Keratinocyte (primary cell): ENCODE data around the gene MAPK14. TPM values are rescaled to one million over a fixed set of nuclear protein-coding genes. Genes with fewer than 3 reads are reported as not detected.
"Not testable (repeated sequence)": the region's sequence is repeated elsewhere in the genome, so short reads cannot be mapped to it uniquely, and the experiment has no call there.

Experiments
- DNase-seq: peaks from one replicate; pipeline ENCODE4 v3.0.0-alpha.2; 2011; ENCODE audit warnings: low read depth, missing footprints, low spot score
- FAIRE-seq: peaks from 2 replicates; lab custom pipeline; 2011; peaks lifted over from hg19 to GRCh38; lab: Jason Lieb, UNC
- H2AFZ ChIP-seq: 2 replicates; pipeline ENCODE4 v1.6.0; 2012; ENCODE audit warnings: low read length, control low read depth, inconsistent platforms; ENCODE audit not compliant: control insufficient read depth
- H3K27ac ChIP-seq: 2 replicates; pipeline ENCODE4 v1.5.1; 2011; ENCODE audit warnings: low read length; ENCODE audit not compliant: control insufficient read depth, insufficient read depth
- H3K27me3 ChIP-seq: 3 replicates; pipeline ENCODE4 v1.6.0; 2011; ENCODE audit warnings: low read length; ENCODE audit not compliant: control insufficient read depth, insufficient read depth; ENCODE audit errors: extremely low read depth
- H3K36me3 ChIP-seq, 2 experiments: 2 replicates in 1 of 2; 3 replicates in 1 of 2; pipeline ENCODE4 v1.5.1; 2011; ENCODE audit warnings: low read length in 2 of 2, mild to moderate bottlenecking in 1 of 2; ENCODE audit not compliant: control insufficient read depth in 2 of 2, insufficient read depth in 2 of 2; ENCODE audit errors: extremely low read depth in 1 of 2
- H3K4me1 ChIP-seq: 3 replicates; pipeline ENCODE4 v1.5.1; 2011; ENCODE audit warnings: low read length; ENCODE audit not compliant: control insufficient read depth, insufficient read depth; ENCODE audit errors: extremely low read depth
- H3K4me2 ChIP-seq: 3 replicates; pipeline ENCODE4 v1.6.0; 2011; ENCODE audit warnings: low read depth, low read length; ENCODE audit not compliant: control insufficient read depth, insufficient read depth; ENCODE audit errors: extremely low read depth
- H3K4me3 ChIP-seq, 3 experiments: fragments of 200-600 bp in 1 of 3; sonication (generic) in 1 of 3; 2 replicates in 2 of 3; 3 replicates in 1 of 3; pipeline ENCODE4 v1.5.1; 2011 to 2016; ENCODE audit warnings: low read length in 3 of 3, mild to moderate bottlenecking in 3 of 3, control low read depth in 2 of 3, inconsistent platforms in 1 of 3, low read depth in 1 of 3, mixed read lengths in 1 of 3, mixed run types in 1 of 3, moderate library complexity in 1 of 3; ENCODE audit not compliant: control insufficient read depth in 2 of 3, insufficient read depth in 2 of 3; ENCODE audit errors: extremely low read depth in 1 of 3
- H3K79me2 ChIP-seq: 2 replicates; pipeline ENCODE4 v1.6.0; 2012; ENCODE audit warnings: low read length; ENCODE audit not compliant: control insufficient read depth, insufficient read depth
- H3K9ac ChIP-seq: 3 replicates; pipeline ENCODE4 v1.6.0; 2011; ENCODE audit warnings: low read length; ENCODE audit not compliant: control insufficient read depth, insufficient read depth; ENCODE audit errors: extremely low read depth
- H3K9me1 ChIP-seq: 3 replicates; pipeline ENCODE4 v1.6.0; 2011; ENCODE audit warnings: low read length; ENCODE audit not compliant: control insufficient read depth, insufficient read depth; ENCODE audit errors: extremely low read depth
- H3K9me3 ChIP-seq: 2 replicates; pipeline ENCODE4 v1.5.1; 2012; ENCODE audit warnings: low read depth, low read length; ENCODE audit not compliant: control insufficient read depth
- H4K20me1 ChIP-seq: 3 replicates; pipeline ENCODE4 v1.6.0; 2011; ENCODE audit warnings: low read length; ENCODE audit not compliant: control insufficient read depth, insufficient read depth; ENCODE audit errors: extremely low read depth
- CTCF ChIP-seq, 3 experiments: IDR thresholded peaks in 1 of 3; conservative IDR thresholded peaks in 1 of 3; optimal IDR thresholded peaks in 1 of 3; 2 replicates in 2 of 3; 3 replicates in 1 of 3; pipeline versions ENCODE3 to v1.5.1; 2011; ENCODE audit warnings: low read length in 3 of 3, mild to moderate bottlenecking in 3 of 3, moderate library complexity in 2 of 3, control low read depth in 1 of 3, inconsistent platforms in 1 of 3; ENCODE audit not compliant: insufficient read depth in 2 of 3; ENCODE audit errors: extremely low read depth in 1 of 3
- EZH2 ChIP-seq: IDR thresholded peaks from one replicate; pipeline ENCODE4 v1.6.1; 2012; ENCODE audit warnings: inconsistent platforms, mild to moderate bottlenecking, low read length, moderate library complexity
- dilution Hi-C: fragments of 300-500 bp; cut with MboI; formaldehyde crosslinking; loops from one replicate; pipeline ENCODE4 v1.7.0; 2020; ENCODE audit warnings: low sequenced_read_pairs; ENCODE audit not compliant: extremely low pct_ligation_motif_present
- polyA plus RNA-seq, 5 experiments: library from polyadenylated mRNA; depleted of rRNA in 3 of 5; stranded (reverse) in 3 of 5; stranded (forward) in 1 of 5; unstranded in 1 of 5; fragments of >200 nt; gene quantifications; 1 replicate in 1 of 5; 2 replicates in 3 of 5; 3 replicates in 1 of 5; pipeline versions ENCODE4 v1.2.1 to v1.2.3, GENCODE V29; 2011 to 2012; ENCODE audit warnings: missing spikeins in 2 of 5, low read depth in 1 of 5, low replicate concordance in 1 of 5

Gene MAPK14
- polyA plus RNA-seq, 1 donor (not counting 4 experiments of a cell fraction or from before 2014, with no cell fraction given), result 52.4 TPM

- FAIRE-seq, result no peak
- H4K20me1 ChIP-seq, result no peaks in the 10 kb centered on the region
- H3K27me3 ChIP-seq, result no peaks in the 10 kb centered on the region
- dilution Hi-C loops, result no loop called here
- H3K9ac ChIP-seq, result peak overlapping the region; percentile 89
- peaks cover 22% of the 10 kb centered on the region for H3K4me1 ChIP-seq
- DNase-seq, result no peak
- no peaks in the 10 kb centered on the region for H3K9me3 ChIP-seq
- peak overlapping the region; percentile 94 for H3K27ac ChIP-seq
- peak overlapping the region; percentile 83 to 100 (median 84) for H3K4me3 ChIP-seq
- peaks cover 67% of the 10 kb centered on the region for H3K79me2 ChIP-seq
- H3K36me3 ChIP-seq, result no peaks in the 10 kb centered on the region
- TF ChIP-seq CTCF (optimal IDR thresholded peaks at IDR 0.05 in 1 of 3, IDR thresholded peaks at IDR 0.05 in 1 of 3, conservative IDR thresholded peaks at IDR 0.05 in 1 of 3; ENCODE audit: extremely low read depth in 1 of 3, insufficient read depth in 2 of 3, low read length in 3 of 3) (no peak), EZH2 (no peak)
- H2AFZ ChIP-seq, result no peak overlapping the region
- H3K4me2 ChIP-seq, result peak overlapping the region; percentile 86
- H3K9me1 ChIP-seq, result no peaks in the 10 kb centered on the region
Measured at GRCh38 chr6:36029464-36029863, 1.9 kb downstream of the MAPK14 start.

DNA sequence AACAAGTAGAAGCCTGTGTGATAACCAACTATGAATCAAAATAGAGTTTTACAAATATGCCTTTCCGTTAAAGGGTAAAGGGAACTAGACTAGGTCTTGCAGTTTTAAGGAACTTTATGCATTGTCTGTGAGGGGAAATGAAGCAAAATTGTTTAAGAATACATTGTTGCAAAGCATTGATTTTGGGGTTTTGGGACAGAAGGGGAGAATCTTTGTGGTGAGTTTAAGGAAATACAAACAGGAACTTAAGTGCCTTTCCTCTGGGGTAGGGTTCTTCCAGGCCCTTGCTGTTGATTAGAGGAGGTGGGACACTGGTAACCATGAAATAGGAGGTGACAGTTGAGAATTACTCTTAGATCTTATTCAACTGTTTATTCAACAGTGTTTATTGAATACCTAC lies 4.7 kb downstream of the MAPK14 start:
- no peaks in the 10 kb centered on the region for H3K9me1 ChIP-seq
- no peaks in the 10 kb centered on the region for H4K20me1 ChIP-seq
- H3K9me3 ChIP-seq, result no peaks in the 10 kb centered on the region
- no peak overlapping the region for H3K27ac ChIP-seq
- FAIRE-seq, result no peak
- TF ChIP-seq CTCF (optimal IDR thresholded peaks at IDR 0.05 in 1 of 3, IDR thresholded peaks at IDR 0.05 in 1 of 3, conservative IDR thresholded peaks at IDR 0.05 in 1 of 3; ENCODE audit: extremely low read depth in 1 of 3, insufficient read depth in 2 of 3, low read length in 3 of 3) (no peak), EZH2 (no peak)
- DNase-seq, result no peak
- H3K9ac ChIP-seq, result no peak overlapping the region
- H3K36me3 ChIP-seq, result peaks cover 0 to under 1% of the 10 kb centered on the region in 2 experiments
- H3K27me3 ChIP-seq, result no peaks in the 10 kb centered on the region
- no peak overlapping the region for H3K4me3 ChIP-seq
- peaks cover 21% of the 10 kb centered on the region for H3K4me1 ChIP-seq
- dilution Hi-C loops, result no loop called here
- no peak overlapping the region for H3K4me2 ChIP-seq
- no peak overlapping the region for H2AFZ ChIP-seq
- peaks cover 93% of the 10 kb centered on the region for H3K79me2 ChIP-seq

GRCh38 chr6:36033144-36033543 lies 5.5 kb downstream of the MAPK14 start:
- H2AFZ ChIP-seq, H3K4me2 ChIP-seq, H3K4me3 ChIP-seq, H3K27ac ChIP-seq, dilution Hi-C loops, H4K20me1 ChIP-seq, FAIRE-seq, DNase-seq, H3K9me1 ChIP-seq, H3K27me3 ChIP-seq, H3K9me3 ChIP-seq, H3K36me3 ChIP-seq, H3K9ac ChIP-seq: not testable (repeated sequence)
- Histone ChIP-seq H3K4me1 (peaks cover 23% of the 10 kb centered on the region), H3K79me2 (peaks cover 98% of the 10 kb centered on the region)
